Astrocyte (in vitro differentiated cells and primary cell): ENCODE measurements around the gene ENO2. TPM values are rescaled to one million over a fixed set of nuclear protein-coding genes. Genes with fewer than 3 reads are reported as not detected.

Experiments used
- DNase-seq: peaks from one replicate; pipeline ENCODE4 v3.0.0-alpha.2; 2010; ENCODE audit warnings: low read depth
- FAIRE-seq: peaks from 2 replicates; lab custom pipeline; 2011; peaks lifted over from hg19 to GRCh38; lab: Jason Lieb, UNC
- H2AFZ ChIP-seq: 2 replicates; pipeline ENCODE4 v1.6.0; 2012; ENCODE audit warnings: low read depth, low read length, inconsistent platforms
- H3K27ac ChIP-seq: 2 replicates; pipeline ENCODE4 v1.5.1; 2011; ENCODE audit warnings: low read depth, low read length, inconsistent platforms
- H3K27me3 ChIP-seq: 2 replicates; pipeline ENCODE4 v1.6.0; 2011; ENCODE audit warnings: low read length, inconsistent platforms; ENCODE audit not compliant: insufficient read depth
- H3K36me3 ChIP-seq: 2 replicates; pipeline ENCODE4 v1.5.1; 2011; ENCODE audit warnings: low read length, inconsistent platforms; ENCODE audit not compliant: insufficient read depth
- H3K4me1 ChIP-seq: 2 replicates; pipeline ENCODE4 v1.5.1; 2011; ENCODE audit warnings: low read length, inconsistent platforms; ENCODE audit not compliant: insufficient read depth
- H3K4me2 ChIP-seq: 2 replicates; pipeline ENCODE4 v1.6.0; 2012; ENCODE audit warnings: low read length, inconsistent platforms
- H3K4me3 ChIP-seq: 2 replicates; pipeline ENCODE4 v1.5.1; 2011; ENCODE audit warnings: low read depth, mild to moderate bottlenecking, low read length, inconsistent platforms; ENCODE audit not compliant: insufficient read depth
- H3K79me2 ChIP-seq: 2 replicates; pipeline ENCODE4 v1.6.0; 2012; ENCODE audit warnings: mild to moderate bottlenecking, low read length, inconsistent platforms; ENCODE audit not compliant: insufficient read depth
- H3K9ac ChIP-seq: 2 replicates; pipeline ENCODE4 v1.6.0; 2012; ENCODE audit warnings: mild to moderate bottlenecking, low read length, inconsistent platforms
- H3K9me3 ChIP-seq: 2 replicates; pipeline ENCODE4 v1.5.1; 2012; ENCODE audit warnings: low read depth, mild to moderate bottlenecking, low read length, inconsistent platforms; ENCODE audit not compliant: insufficient read depth
- H4K20me1 ChIP-seq: 2 replicates; pipeline ENCODE4 v1.6.0; 2012; ENCODE audit warnings: low read length, inconsistent platforms; ENCODE audit not compliant: insufficient read depth
- H3K27ac Mint-ChIP-seq: one replicate; pipeline ENCODE4 v1.8.0; 2021; ENCODE audit warnings: mild to moderate bottlenecking, mixed read lengths; ENCODE audit not compliant: unreplicated experiment
- H3K27me3 Mint-ChIP-seq: one replicate; pipeline ENCODE4 v1.8.0; 2021; ENCODE audit warnings: low read depth, mixed read lengths; ENCODE audit not compliant: unreplicated experiment
- H3K36me3 Mint-ChIP-seq: one replicate; pipeline ENCODE4 v1.8.0; 2021; ENCODE audit warnings: low read depth, mixed read lengths; ENCODE audit not compliant: unreplicated experiment
- H3K4me1 Mint-ChIP-seq: one replicate; pipeline ENCODE4 v1.8.0; 2021; ENCODE audit warnings: low read depth, mixed read lengths; ENCODE audit not compliant: unreplicated experiment
- H3K4me3 Mint-ChIP-seq: one replicate; pipeline ENCODE4 v1.8.0; 2021; ENCODE audit warnings: mild to moderate bottlenecking, moderate library complexity, mixed read lengths; ENCODE audit not compliant: unreplicated experiment
- H3K9me3 Mint-ChIP-seq: one replicate; pipeline ENCODE4 v1.8.0; 2021; ENCODE audit warnings: mild to moderate bottlenecking, mixed read lengths; ENCODE audit not compliant: unreplicated experiment
- EZH2 ChIP-seq: IDR thresholded peaks from 2 replicates; pipeline ENCODE4 v1.6.1; 2012; ENCODE audit warnings: mild to moderate bottlenecking, low read length, inconsistent platforms; ENCODE audit not compliant: insufficient read depth
- total RNA-seq: library from RNA; stranded (reverse); gene quantifications from 2 replicates; pipeline ENCODE4 v1.2.1, GENCODE V29; 2021
- TF ChIP-seq, protein P1 (sequence below): IDR thresholded peaks from 2 replicates; pipeline ENCODE4 v1.5.1; 2011; ENCODE audit warnings: low read depth, mild to moderate bottlenecking, inconsistent platforms, low read length, moderate library complexity; ENCODE audit not compliant: insufficient read depth

The ENO2 gene
- total RNA-seq, 1 donor from 2014 or later: 46.4 TPM

DNA sequence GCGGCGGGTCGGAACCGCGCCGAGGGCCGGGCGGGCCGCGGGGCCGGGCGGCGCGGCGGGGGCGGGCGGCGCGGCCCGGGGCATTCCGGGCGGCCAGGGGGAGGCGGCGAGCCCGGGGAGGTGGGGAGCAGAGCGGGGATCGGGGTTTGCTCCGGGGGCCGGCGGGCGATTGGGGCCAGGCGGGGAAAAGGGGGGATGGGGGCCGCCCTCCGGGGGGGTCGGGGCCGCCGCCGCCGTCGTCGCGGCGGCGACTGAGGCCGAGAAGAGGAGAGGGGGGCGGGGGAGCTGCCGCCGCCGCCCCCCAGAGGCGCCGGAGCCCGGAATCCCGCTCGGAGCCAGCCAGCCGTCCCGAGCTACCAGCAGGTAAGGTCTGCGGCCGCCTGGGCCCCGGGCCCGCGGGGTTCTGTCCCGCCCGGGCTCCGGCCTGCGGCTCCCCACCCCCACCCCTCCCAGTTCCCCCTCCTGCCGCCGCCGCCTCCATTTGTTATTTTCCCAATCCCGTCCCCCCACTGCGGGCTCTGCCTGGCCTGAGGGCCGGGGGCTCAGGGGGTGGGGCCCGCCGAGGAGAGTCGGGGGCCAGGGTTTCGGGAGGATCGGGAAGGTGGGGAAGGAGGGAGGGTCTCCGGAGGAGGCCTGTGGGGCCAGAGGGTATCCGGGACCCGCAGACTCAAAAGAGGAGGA, 13.8 kb downstream of the ENO2 start:
- Histone ChIP-seq H3K4me2 (peak overlapping the region; percentile 98), H3K27ac (peak overlapping the region; percentile 78), H3K4me3 (peak overlapping the region; percentile 85), H2AFZ (no peak overlapping the region), H3K27me3 (no peaks in the 10 kb centered on the region), H3K4me1 (peaks cover 44% of the 10 kb centered on the region), H4K20me1 (peaks cover 39% of the 10 kb centered on the region), H3K9ac (peak overlapping the region; percentile 94), H3K79me2 (peaks cover 59% of the 10 kb centered on the region), H3K9me3 (no peaks in the 10 kb centered on the region), H3K36me3 (no peaks in the 10 kb centered on the region)
- TF ChIP-seq, protein P1, sequence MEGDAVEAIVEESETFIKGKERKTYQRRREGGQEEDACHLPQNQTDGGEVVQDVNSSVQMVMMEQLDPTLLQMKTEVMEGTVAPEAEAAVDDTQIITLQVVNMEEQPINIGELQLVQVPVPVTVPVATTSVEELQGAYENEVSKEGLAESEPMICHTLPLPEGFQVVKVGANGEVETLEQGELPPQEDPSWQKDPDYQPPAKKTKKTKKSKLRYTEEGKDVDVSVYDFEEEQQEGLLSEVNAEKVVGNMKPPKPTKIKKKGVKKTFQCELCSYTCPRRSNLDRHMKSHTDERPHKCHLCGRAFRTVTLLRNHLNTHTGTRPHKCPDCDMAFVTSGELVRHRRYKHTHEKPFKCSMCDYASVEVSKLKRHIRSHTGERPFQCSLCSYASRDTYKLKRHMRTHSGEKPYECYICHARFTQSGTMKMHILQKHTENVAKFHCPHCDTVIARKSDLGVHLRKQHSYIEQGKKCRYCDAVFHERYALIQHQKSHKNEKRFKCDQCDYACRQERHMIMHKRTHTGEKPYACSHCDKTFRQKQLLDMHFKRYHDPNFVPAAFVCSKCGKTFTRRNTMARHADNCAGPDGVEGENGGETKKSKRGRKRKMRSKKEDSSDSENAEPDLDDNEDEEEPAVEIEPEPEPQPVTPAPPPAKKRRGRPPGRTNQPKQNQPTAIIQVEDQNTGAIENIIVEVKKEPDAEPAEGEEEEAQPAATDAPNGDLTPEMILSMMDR: no peak
- TF ChIP-seq EZH2: no peak
- DNase-seq (no peak), FAIRE-seq (no peak)
- H3K27ac Mint-ChIP-seq: peak overlapping the region; percentile 94
- peaks cover 51% of the 10 kb centered on the region for H3K4me1 Mint-ChIP-seq
- H3K4me3 Mint-ChIP-seq: peak overlapping the region; percentile 100
- H3K27me3 Mint-ChIP-seq: no peaks in the 10 kb centered on the region
- H3K9me3 Mint-ChIP-seq: no peaks in the 10 kb centered on the region
- H3K36me3 Mint-ChIP-seq: peaks cover 3% of the 10 kb centered on the region

DNA sequence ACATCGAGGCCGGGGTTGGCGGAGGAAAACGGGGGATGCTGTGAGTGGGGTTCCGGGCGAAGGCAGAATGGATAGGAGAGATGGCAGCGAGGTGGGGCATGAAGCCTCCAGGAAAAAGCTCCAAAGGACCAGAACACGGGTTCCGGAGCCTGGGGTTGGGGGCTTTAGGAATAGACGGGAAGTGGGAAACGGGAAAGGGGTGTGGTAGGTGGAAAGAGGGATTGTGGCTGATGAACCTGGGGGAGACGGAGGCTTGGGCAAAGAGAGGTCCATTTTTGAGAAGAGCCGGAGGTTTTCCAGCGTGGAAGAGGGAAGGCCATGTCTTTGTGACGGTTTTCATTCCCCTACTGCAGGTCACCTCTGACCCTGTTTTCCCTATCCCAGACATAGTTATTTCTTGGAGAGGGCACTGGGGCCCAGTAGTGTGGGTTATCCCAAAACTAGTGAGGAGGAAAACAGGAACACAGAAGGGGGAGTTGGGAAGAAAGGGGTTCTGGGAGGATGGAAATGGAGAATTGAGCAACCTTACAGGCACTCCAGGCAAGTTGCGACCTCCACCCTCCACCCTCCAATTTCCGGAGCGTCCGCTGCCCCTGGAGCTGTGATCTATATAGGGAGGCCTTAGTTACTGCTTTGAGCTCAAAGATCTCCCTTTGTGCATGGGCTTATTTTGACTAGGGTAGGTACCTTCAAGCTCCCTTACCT, 14.5 kb downstream of the ENO2 start:
- Mint-ChIP-seq H3K27ac (peak overlapping the region; percentile 94), H3K9me3 (no peaks in the 10 kb centered on the region), H3K4me3 (peak overlapping the region; percentile 100), H3K27me3 (no peaks in the 10 kb centered on the region), H3K36me3 (peaks cover 5% of the 10 kb centered on the region), H3K4me1 (peaks cover 58% of the 10 kb centered on the region)
- no peaks in the 10 kb centered on the region for H3K36me3 ChIP-seq
- H3K79me2 ChIP-seq: peaks cover 65% of the 10 kb centered on the region
- no peak for FAIRE-seq
- no peak for TF ChIP-seq EZH2
- TF ChIP-seq, protein P1: no peak
- H3K27ac ChIP-seq: peak overlapping the region; percentile 66
- no peaks in the 10 kb centered on the region for H3K9me3 ChIP-seq
- H3K9ac ChIP-seq: peak overlapping the region; percentile 94
- H3K4me3 ChIP-seq: peak overlapping the region; percentile 85
- no peak for DNase-seq
- no peak overlapping the region for H2AFZ ChIP-seq
- no peaks in the 10 kb centered on the region for H3K27me3 ChIP-seq
- H4K20me1 ChIP-seq: peaks cover 46% of the 10 kb centered on the region
- peak overlapping the region; percentile 98 for H3K4me2 ChIP-seq
- H3K4me1 ChIP-seq: peaks cover 51% of the 10 kb centered on the region
